ENCODE data around the gene METTL21A.

Gene METTL21A

DNA sequence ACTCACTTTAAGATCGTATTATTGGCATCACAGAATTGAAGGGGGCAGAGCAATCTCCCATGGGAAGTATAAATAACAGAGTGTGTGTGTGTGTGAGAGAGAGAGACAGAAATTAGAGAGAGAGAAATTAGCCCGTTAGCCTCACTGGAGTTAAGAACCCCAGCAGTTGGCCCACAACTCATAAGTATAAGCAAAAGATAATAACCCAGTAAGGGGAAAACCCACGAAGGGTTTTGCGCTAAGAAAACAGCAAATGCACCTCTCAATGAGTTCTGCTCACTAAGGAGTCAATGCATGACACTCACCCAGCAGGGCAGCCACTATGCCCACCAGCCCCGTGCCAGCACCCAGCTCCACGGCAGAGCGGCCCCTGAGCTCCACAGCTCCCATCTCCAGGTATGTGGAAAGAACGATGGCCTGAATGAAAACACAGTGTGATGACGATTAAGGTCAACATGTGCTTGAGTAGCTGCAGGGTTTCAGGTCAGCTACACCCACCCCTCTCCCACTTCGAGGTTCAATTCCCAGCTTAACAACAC is 3.6 kb downstream of the METTL21A start:
- DNase-seq, result no peak

GRCh38 chr2:207619764-207620203 is 5.4 kb downstream of the METTL21A start:
- DNase-seq, result no peak

GRCh38 chr2:207617011-207617671 is 8.1 kb downstream of the METTL21A start:
- DNase-seq, result no peak

DNA sequence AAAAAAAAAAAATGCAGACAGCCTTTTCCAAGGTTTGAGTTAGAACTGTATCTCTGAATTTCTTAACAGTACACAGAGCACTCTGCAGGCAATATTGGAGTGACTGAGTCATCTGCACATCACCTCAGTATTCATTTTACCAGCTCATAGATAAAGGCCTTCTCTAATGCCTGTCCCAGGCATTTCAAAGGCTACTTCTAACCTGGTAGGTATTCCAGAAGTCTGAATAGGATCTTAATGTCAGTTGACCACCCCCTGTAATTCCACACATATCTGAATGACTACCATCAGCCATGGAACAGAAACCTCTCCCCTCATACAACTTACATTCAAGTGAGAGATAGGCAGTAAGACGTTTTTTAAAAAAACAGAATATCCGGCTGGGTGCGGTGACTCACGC is 9.0 kb downstream of the METTL21A start:
- no peak for DNase-seq

GRCh38 chr2:207614824-207615223 is 10.4 kb downstream of the METTL21A start:
- no peak for DNase-seq

- no peak for DNase-seq
Measured at GRCh38 chr2:207612714-207613113, 12.5 kb downstream of the METTL21A start.

GRCh38 chr2:207606829-207607228 is 18.4 kb downstream of the METTL21A start:
- no peak for DNase-seq

DNA sequence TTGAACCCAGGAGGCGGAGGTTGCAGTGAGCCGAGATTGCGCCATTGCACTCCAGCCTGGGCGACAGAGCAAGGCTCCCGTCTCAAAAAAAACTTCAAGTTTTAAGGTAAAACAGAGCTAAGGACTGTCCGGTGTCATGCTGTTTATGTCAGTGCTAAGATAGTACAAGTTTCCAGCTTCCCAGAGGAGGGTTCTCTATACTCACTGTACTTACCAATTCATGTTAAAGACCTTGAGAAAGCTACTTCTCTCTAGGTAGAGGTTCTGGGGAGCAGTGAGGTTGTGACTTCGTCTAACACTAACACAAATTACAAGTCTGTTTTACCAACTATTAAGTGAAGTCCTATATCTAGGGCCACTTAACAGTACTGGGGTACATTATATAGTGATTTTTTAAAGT is 18.8 kb downstream of the METTL21A start:
- no peak for DNase-seq

DNA sequence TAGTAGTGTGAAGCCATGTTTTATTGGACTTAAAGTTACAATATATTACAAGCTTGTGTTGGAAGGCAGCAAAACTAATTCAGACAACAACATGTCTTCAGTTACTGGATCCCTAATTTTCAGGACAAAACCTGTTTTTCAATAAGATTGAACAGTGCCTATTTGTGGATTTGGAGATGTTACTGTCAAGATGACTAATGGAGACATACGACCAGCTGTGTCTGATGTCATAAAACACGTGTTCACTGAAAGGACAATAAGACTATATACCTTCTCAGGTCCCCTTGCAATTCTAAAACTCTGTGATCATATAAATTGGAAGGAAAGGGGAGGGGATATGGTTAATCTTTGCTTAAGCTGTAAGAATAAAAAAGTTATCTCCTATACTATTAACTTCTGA is 21.7 kb downstream of the METTL21A start:
- DNase-seq, result no peak

- DNase-seq, result no peak
Measured at GRCh38 chr2:207601774-207602173, 23.4 kb downstream of the METTL21A start.

GRCh38 chr2:207600231-207600630 is 25.0 kb downstream of the METTL21A start:
- no peak for DNase-seq

GRCh38 chr2:207599636-207600035 is 25.6 kb downstream of the METTL21A start:
- no peak for DNase-seq

- DNase-seq, result no peak
Measured at GRCh38 chr2:207594731-207595130, 30.5 kb downstream of the METTL21A start.

DNA sequence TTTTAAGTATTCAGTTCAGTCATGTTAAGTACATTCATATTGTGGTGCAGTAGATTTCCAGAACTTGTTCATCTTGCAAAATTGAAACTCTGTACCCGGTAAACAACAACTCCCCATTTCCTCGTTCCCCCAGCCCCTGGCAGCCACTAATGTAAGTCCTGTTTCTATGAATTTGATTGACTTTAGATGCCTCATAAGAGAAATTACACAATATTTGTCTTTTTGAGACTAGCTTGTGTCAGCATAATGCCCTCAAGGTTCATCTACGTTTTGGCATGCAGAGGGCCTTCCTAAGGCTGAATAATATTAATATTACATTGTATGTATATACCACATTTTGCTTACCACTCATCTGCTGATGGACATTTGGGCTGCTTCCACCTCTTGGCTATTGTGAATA is 30.9 kb downstream of the METTL21A start:
- no peak for DNase-seq

- DNase-seq, result no peak
Measured at GRCh38 chr2:207593277-207593676, 31.9 kb downstream of the METTL21A start.

DNA sequence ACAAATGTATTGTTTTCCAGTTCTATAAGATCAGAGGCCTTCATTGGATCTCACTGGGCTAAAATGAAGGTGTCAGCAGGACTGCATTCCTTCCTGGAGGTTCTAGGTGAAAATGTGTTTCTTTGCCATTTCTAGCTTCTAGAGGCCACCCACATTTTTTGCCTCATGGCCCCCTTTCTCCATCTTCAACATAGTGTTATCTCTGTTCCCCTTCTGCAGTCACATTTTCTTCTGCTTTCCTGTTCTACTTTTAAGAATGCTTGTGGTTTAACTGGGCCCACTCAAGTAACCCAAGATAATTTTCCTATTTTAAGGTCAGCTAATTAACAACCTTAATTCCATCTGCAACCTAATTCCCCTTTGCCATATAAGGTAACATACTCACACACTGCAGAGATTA is 36.1 kb downstream of the METTL21A start:
- no peak for DNase-seq

DNA sequence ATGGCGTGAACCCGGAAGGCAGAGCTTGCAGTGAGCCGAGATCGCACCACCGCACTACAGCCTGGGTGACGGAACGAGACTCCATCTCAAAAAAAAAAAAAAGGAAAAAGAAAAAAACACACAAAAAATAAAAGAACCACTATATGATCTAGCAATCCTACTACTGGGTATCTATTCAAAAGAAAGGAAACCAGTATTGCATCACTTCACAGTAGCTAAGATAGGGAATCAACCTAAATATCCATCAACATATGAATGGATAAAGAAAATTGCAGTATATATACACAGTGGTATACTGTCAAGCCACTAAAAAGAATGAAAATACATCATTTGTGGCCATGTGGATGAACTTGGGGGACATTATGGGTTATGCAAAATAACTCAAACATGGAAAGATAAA is 37.9 kb downstream of the METTL21A start:
- no peak for DNase-seq

DNA sequence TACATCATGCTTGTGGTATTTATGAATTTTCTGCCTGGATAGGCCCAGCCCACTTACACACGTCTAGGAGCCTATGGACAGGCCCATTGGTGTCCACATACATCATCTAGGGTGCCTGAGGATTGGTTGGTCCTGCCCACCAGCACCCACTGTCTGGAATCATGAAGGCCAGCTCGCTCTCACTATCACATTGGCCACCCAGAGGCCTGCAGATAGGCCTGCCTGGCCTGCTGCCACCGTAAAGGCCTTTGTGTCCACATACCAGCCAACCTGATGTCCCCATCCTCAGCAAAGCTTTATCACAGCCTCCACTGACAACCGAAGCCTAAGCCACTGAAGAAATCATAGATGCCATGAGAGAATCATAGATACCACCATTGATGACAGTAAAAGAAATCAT is 40.2 kb downstream of the METTL21A start:
- DNase-seq, result no peak

DNA sequence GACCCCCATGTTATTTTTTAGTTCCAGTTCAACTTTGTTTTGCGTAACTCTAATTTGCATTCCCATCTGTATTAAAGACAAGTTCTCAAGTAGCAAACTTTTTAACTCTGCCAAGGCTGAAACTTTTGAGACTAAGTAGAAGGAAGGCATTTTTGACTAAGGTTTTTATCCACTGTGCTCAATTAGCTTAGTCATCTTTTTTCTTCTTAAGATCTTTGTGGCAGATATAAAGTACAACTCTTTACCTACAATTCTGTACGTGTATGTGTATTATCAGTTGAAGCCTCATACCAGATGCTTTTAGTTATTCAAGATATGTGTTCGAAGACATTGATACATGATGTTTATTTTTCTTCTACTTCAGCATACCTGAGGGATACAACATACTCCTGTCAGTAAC is 53.8 kb downstream of the METTL21A start:
- no peak for DNase-seq

- no peak for DNase-seq
Measured at GRCh38 chr2:207567671-207568070, 57.5 kb downstream of the METTL21A start.

GRCh38 chr2:207565736-207566500 is 59.3 kb downstream of the METTL21A start:
- DNase-seq, result no peak
